Inflammatory macrophage treated with lipopolysaccharide for 1 hour (primary cell): ENCODE results near the gene ANKRD36C.
"Not testable (repeated sequence)": the region's sequence is repeated elsewhere in the genome, so short reads cannot be mapped to it uniquely, and the experiment has no call there.

Source experiments
- DNase-seq, 2 donors: peaks; one replicate each; pipeline ENCODE4 v3.0.0-alpha.2; 2020 to 2022

Gene ANKRD36C

GRCh38 chr2:95991351-95992094 lies at the start of gene ANKRD36C:
Gene ANKRD36C (minus strand): TSS chr2:95991824. CDS start chr2:95991708, 116 bp downstream.
- peak; percentile 10 to 29 for DNase-seq

GRCh38 chr2:96035554-96035953 lies 43.9 kb upstream of the ANKRD36C start:
- DNase-seq, result not testable (repeated sequence)

- DNase-seq, result not testable (repeated sequence)
Observed at GRCh38 chr2:96034792-96035191, 43.2 kb upstream of the ANKRD36C start, which contains the start of gene GPAT2. Gene GPAT2 (minus strand): TSS chr2:96034916. CDS start chr2:96032359, 2,557 bp downstream.

GRCh38 chr2:96033997-96034396 lies 42.4 kb upstream of the ANKRD36C start:
- not testable (repeated sequence) for DNase-seq

- not testable (repeated sequence) for DNase-seq
Observed at GRCh38 chr2:96027725-96028325, 36.2 kb upstream of the ANKRD36C start.

- not testable (repeated sequence) for DNase-seq
Observed at GRCh38 chr2:96025755-96026154, 34.1 kb upstream of the ANKRD36C start.

- no peak for DNase-seq
Observed at GRCh38 chr2:96025194-96025492, 33.5 kb upstream of the ANKRD36C start.

GRCh38 chr2:96024336-96025193 lies 32.9 kb upstream of the ANKRD36C start:
- DNase-seq, result no peak

GRCh38 chr2:96023701-96024100 lies 32.1 kb upstream of the ANKRD36C start:
- DNase-seq, result not testable (repeated sequence)

GRCh38 chr2:96022701-96023447 lies 31.2 kb upstream of the ANKRD36C start:
- DNase-seq, result peak; percentile 64 to 88

GRCh38 chr2:96022126-96022525 lies 30.5 kb upstream of the ANKRD36C start:
- DNase-seq, result not testable (repeated sequence)

- DNase-seq, result not testable (repeated sequence)
Observed at GRCh38 chr2:96021142-96021541, 29.5 kb upstream of the ANKRD36C start.

GRCh38 chr2:96019909-96020590 lies 28.4 kb upstream of the ANKRD36C start:
- not testable (repeated sequence) for DNase-seq

GRCh38 chr2:96016321-96016720 lies 24.7 kb upstream of the ANKRD36C start:
- DNase-seq, result not testable (repeated sequence)

- DNase-seq, result not testable (repeated sequence)
Observed at GRCh38 chr2:96012792-96013264, 21.2 kb upstream of the ANKRD36C start.

- DNase-seq, result not testable (repeated sequence)
Observed at GRCh38 chr2:96012086-96012791, 20.6 kb upstream of the ANKRD36C start.

- peak; percentile 56 to 68 for DNase-seq
Observed at GRCh38 chr2:96011129-96011455, 19.5 kb upstream of the ANKRD36C start.

GRCh38 chr2:96010320-96011128 lies 18.9 kb upstream of the ANKRD36C start:
- DNase-seq, result peak; percentile 78 to 91

- not testable (repeated sequence) for DNase-seq
Observed at GRCh38 chr2:96009833-96010232, 18.2 kb upstream of the ANKRD36C start.

GRCh38 chr2:96008051-96008450 lies 16.4 kb upstream of the ANKRD36C start:
- not testable (repeated sequence) for DNase-seq
